HCT116 (cell line): Measurements from ENCODE around the gene OSTF1.
A peak's percentile ranks its signal among the peaks of the same experiment; 100 is the strongest.

ENCODE experiments used
- CTCF ChIP-seq, 3 experiments: fragments of 200-600 bp in 1 of 3; sonication (generic) in 1 of 3; IDR thresholded peaks in 2 of 3; conservative IDR thresholded peaks in 1 of 3; 2 replicates each; pipeline ENCODE4 v1.5.1; 2012 to 2017; ENCODE audit warnings: low read depth in 2 of 3, low read length in 2 of 3, antibody characterized with exemption in 1 of 3, borderline replicate concordance in 1 of 3, control low read depth in 1 of 3, mild to moderate bottlenecking in 1 of 3, mixed read lengths in 1 of 3, mixed run types in 1 of 3, moderate library complexity in 1 of 3; ENCODE audit not compliant: insufficient read depth in 1 of 3
- EZH2 ChIP-seq: fragments of 200-600 bp; sonication (generic); IDR thresholded peaks from 2 replicates; pipeline ENCODE4 v1.6.1; 2017; ENCODE audit warnings: antibody characterized with exemption, mixed run types
- JUND ChIP-seq: IDR thresholded peaks from 2 replicates; pipeline ENCODE4 v1.6.1; 2012
- MAX ChIP-seq: IDR thresholded peaks from 2 replicates; pipeline ENCODE4 v1.6.1; 2012
- POLR2A ChIP-seq: IDR thresholded peaks from 2 replicates; pipeline ENCODE4 v1.7.0; 2011; ENCODE audit warnings: borderline replicate concordance; ENCODE audit not compliant: insufficient read depth, insufficient read length; ENCODE audit errors: extremely low read depth
- POLR2AphosphoS5 ChIP-seq: IDR thresholded peaks from 2 replicates; pipeline ENCODE4 v1.6.1; 2011; ENCODE audit warnings: mild to moderate bottlenecking, low read depth, low read length, moderate library complexity
- RAD21 ChIP-seq: IDR thresholded peaks from 2 replicates; pipeline ENCODE4 v1.6.1; 2012; ENCODE audit warnings: low read depth, mild to moderate bottlenecking
- REST ChIP-seq: IDR thresholded peaks from 2 replicates; pipeline ENCODE4 v1.6.1; 2012; ENCODE audit warnings: low read depth
- YY1 ChIP-seq: IDR thresholded peaks from 2 replicates; pipeline ENCODE4 v1.6.1; 2011; ENCODE audit warnings: low read length, low read depth, moderate library complexity, mild to moderate bottlenecking; ENCODE audit not compliant: insufficient replicate concordance; ENCODE audit errors: extremely low read depth
- ZNF274 ChIP-seq: fragments of 200-500 bp; sonication (Bioruptor generic); IDR thresholded peaks from 2 replicates; pipeline ENCODE4 v1.6.1; 2014; ENCODE audit warnings: mild to moderate bottlenecking, low read depth, low read length, inconsistent platforms

- TF ChIP-seq CTCF (IDR thresholded peaks at IDR 0.05 in 2 of 3, conservative IDR thresholded peaks at IDR 0.05 in 1 of 3; ENCODE audit: borderline replicate concordance in 1 of 3, insufficient read depth in 1 of 3, low read depth in 2 of 3, low read length in 2 of 3) (no peak), EZH2 (no peak), YY1 (no peak), POLR2A (no peak), JUND (no peak), REST (no peak), RAD21 (no peak), ZNF274 (no peak), MAX (peak; percentile 57; the same call in 1 of the 2 replicates), POLR2AphosphoS5 (no peak)
Measured at GRCh38 chr9:75087289-75087823, 958 bp upstream of the OSTF1 start.
